Thymus (tissue), 11 donors: ENCODE data around the gene WARS2. TPM values are rescaled to one million over a fixed set of nuclear protein-coding genes. Genes with fewer than 3 reads are reported as not detected.

Source experiments
- DNase-seq, 9 donors: peaks; one replicate each; pipeline ENCODE4 v3.0.0-alpha.2; 2013; ENCODE audit warnings: low spot score in 9 of 9, low read depth in 6 of 9, missing footprints in 1 of 9
- H3K27ac ChIP-seq, 2 donors: one replicate each; pipeline ENCODE4 v1.5.1; 2013; ENCODE audit warnings: control low read depth in 1 of 2, low read depth in 1 of 2, low read length in 1 of 2, mild to moderate bottlenecking in 1 of 2, moderate library complexity in 1 of 2
- H3K27me3 ChIP-seq, 2 donors: one replicate each; pipeline ENCODE4 v1.5.1; 2013; ENCODE audit warnings: low read length in 1 of 2; ENCODE audit not compliant: control insufficient read depth in 2 of 2, insufficient read depth in 1 of 2
- H3K36me3 ChIP-seq, 2 donors: one replicate each; pipeline ENCODE4 v1.5.1; 2013; ENCODE audit warnings: low read length in 1 of 2, mild to moderate bottlenecking in 1 of 2, moderate library complexity in 1 of 2; ENCODE audit not compliant: control insufficient read depth in 2 of 2, insufficient read depth in 2 of 2
- H3K4me1 ChIP-seq, 2 donors: one replicate each; pipeline ENCODE4 v1.5.1; 2013; ENCODE audit warnings: low read length in 2 of 2; ENCODE audit not compliant: control insufficient read depth in 2 of 2, insufficient read depth in 2 of 2
- H3K4me3 ChIP-seq, 2 donors: one replicate each; pipeline ENCODE4 v1.5.1; 2013; ENCODE audit warnings: low read length in 2 of 2, control low read depth in 1 of 2, mild to moderate bottlenecking in 1 of 2
- H3K9me3 ChIP-seq, 2 donors: one replicate each; pipeline ENCODE4 v1.5.1; 2013; ENCODE audit warnings: low read length in 1 of 2, mild to moderate bottlenecking in 1 of 2; ENCODE audit not compliant: control insufficient read depth in 2 of 2, insufficient read depth in 1 of 2
- WGBS: extraction: QIAGEN DNeasy Blood & Tissue Kit; methylation state at CpG from one replicate; pipeline ENCODE4 v1.1.7; 2013; 5-methylcytosine and 5-hydroxymethylcytosine counted together
- polyA plus RNA-seq: library from polyadenylated mRNA; stranded (reverse); fragments of 200-250 nt; gene quantifications from one replicate; pipeline ENCODE4 v1.2.3, GENCODE V29; 2013
- total RNA-seq: library from RNA; stranded (reverse); fragments of 120-200 nt; gene quantifications from one replicate; pipeline ENCODE4 v1.2.4, GENCODE V29; 2013
- donor health status: healthy.

WARS2 gene
- total and polyA plus RNA-seq, 2 donors = 7.7 to 8.6 TPM

DNA sequence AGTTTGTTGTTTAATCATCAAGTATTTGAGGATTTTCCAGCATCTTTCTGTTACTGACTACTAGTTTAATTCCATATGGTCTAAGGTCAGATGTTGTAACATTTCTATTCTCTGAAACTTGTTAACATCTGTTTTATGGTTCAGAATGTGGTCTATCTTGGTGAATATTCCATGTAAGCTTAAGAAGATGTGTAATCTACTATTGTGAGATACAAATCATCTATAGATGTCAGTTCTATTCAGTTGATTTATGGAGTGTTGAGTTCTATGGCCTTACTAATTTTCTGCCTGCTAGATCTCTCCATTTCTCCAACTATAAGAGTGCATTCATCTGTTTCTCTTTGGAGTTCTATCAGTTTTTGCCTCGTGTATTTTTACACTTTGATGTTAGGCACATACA, 31.5 kb downstream of the WARS2 start:
- H3K36me3 ChIP-seq = no peaks in the 10 kb centered on the region
- DNase-seq = no peak
- H3K27me3 ChIP-seq = no peaks in the 10 kb centered on the region
- 87% methylated on average over 1 of the region's 1 CpG for WGBS
- H3K4me1 ChIP-seq = no peaks in the 10 kb centered on the region
- H3K27ac ChIP-seq = no peak overlapping the region
- no peak overlapping the region for H3K4me3 ChIP-seq
- H3K9me3 ChIP-seq = no peaks in the 10 kb centered on the region

DNA sequence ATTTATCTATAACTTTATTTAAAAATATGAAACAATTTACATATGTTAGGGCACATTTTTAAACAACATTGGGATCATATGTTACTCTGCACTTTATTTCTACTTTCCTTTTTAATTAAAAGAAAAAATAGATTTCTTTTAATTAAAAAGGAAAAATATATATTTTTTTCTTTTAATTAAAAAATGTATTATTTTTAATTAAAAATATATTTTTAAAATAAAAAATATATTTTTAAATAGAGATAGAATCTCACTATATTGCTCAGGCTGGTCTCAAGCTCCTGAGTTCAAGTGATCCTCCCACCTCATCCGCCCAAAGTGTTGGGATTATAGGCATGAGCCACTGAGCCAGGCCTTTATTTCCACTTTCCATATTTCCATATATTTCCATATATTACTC, 36.7 kb downstream of the WARS2 start:
- H3K4me3 ChIP-seq = no peak overlapping the region
- WGBS = 96% methylated on average over 1 of the region's 1 CpG
- no peaks in the 10 kb centered on the region for H3K36me3 ChIP-seq
- no peak overlapping the region for H3K27ac ChIP-seq
- DNase-seq = no peak
- H3K27me3 ChIP-seq = no peaks in the 10 kb centered on the region
- H3K4me1 ChIP-seq = no peaks in the 10 kb centered on the region
- no peaks in the 10 kb centered on the region for H3K9me3 ChIP-seq

DNA sequence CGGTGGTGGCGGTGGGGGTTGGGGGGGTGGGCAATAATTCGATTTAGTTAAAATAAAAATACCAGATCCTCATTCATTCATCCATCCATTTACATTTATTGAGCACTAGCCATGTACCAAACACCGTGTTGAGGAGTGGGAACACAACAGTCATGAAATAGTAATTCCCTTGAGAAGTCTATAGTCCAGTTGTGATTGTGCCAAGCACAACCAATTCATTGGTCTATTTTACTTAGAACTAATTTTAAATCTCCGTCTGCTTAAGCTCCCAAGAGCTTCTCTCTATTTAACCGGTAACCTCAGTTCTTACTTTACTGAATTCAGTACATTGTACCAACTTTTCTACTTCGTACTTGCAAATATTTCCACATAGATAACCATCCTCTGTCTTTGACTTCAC, 38.4 kb downstream of the WARS2 start:
- Histone ChIP-seq H3K4me1 (no peaks in the 10 kb centered on the region), H3K36me3 (no peaks in the 10 kb centered on the region), H3K9me3 (no peaks in the 10 kb centered on the region), H3K27ac (no peak overlapping the region), H3K27me3 (no peaks in the 10 kb centered on the region), H3K4me3 (no peak overlapping the region)
- no peak for DNase-seq
- 97% methylated on average over 7 of the region's 7 CpGs for WGBS

DNA sequence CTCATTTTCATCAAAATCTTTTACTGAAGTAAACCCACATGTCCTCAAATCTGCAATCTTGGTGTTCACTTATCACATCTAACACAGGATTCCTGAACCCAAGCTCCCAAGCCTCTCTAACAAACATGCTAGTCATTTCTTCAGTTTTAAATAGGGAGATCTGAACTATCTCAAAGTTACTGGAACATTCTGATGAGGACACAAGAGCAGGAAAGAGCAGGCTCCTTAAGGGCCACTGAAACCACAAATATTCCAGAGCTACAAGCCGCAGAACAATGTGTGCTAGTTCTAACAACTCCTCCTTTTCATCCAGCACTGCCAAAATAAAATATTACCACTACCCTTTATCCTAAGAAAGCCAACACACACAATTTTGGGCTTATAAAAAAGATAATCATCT, 38.9 kb downstream of the WARS2 start:
- no peaks in the 10 kb centered on the region for H3K27me3 ChIP-seq
- 100% methylated on average over 1 of the region's 1 CpG for WGBS
- H3K9me3 ChIP-seq = no peaks in the 10 kb centered on the region
- H3K4me1 ChIP-seq = no peaks in the 10 kb centered on the region
- no peak for DNase-seq
- no peaks in the 10 kb centered on the region for H3K36me3 ChIP-seq
- no peak overlapping the region for H3K27ac ChIP-seq
- H3K4me3 ChIP-seq = no peak overlapping the region

DNA sequence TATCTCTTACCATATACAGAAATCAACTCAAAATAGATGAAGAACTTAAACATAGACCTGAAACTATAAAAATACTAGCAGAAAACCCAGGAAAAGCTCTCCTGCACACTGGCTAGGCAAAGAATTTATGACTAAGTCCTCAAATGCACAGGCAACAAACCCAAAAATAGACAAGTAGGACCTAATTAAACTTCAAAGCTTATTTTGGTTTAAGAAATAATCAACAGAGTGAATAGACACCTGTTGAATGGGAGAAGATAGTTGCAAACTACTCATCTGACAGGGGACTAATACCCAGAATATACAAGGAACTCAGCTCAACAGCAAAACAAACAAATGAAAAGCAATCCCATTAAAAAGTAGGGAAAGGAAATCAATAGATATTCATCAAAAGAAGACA, 40.7 kb downstream of the WARS2 start:
- H3K4me1 ChIP-seq = no peaks in the 10 kb centered on the region
- no peaks in the 10 kb centered on the region for H3K27me3 ChIP-seq
- H3K9me3 ChIP-seq = no peaks in the 10 kb centered on the region
- no peak overlapping the region for H3K4me3 ChIP-seq
- no peak for DNase-seq
- H3K27ac ChIP-seq = no peak overlapping the region
- no peaks in the 10 kb centered on the region for H3K36me3 ChIP-seq

DNA sequence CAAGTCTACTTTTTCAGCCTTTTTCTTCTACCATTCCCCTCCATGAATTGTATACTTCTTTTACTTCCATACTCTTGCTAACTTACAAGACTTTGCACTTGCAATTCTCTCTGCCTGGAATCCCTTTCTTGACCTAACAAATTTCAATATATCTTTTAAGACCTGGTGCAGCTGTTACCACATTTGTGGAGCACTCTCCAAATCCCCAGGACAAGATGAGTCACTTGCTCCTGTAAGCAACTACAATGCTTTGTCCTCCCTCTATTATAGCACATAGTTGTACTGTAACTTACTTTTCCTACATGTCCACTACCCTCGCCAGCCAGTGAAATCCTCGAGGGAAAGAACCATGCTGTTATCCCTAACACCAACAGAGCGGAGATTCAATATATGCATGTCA, 43.1 kb downstream of the WARS2 start:
- no peak for DNase-seq
- no peak overlapping the region for H3K27ac ChIP-seq
- H3K9me3 ChIP-seq = no peaks in the 10 kb centered on the region
- no peak overlapping the region for H3K4me3 ChIP-seq
- WGBS = 82% methylated on average over 3 of the region's 3 CpGs
- H3K4me1 ChIP-seq = no peaks in the 10 kb centered on the region
- no peaks in the 10 kb centered on the region for H3K27me3 ChIP-seq
- no peaks in the 10 kb centered on the region for H3K36me3 ChIP-seq

DNA sequence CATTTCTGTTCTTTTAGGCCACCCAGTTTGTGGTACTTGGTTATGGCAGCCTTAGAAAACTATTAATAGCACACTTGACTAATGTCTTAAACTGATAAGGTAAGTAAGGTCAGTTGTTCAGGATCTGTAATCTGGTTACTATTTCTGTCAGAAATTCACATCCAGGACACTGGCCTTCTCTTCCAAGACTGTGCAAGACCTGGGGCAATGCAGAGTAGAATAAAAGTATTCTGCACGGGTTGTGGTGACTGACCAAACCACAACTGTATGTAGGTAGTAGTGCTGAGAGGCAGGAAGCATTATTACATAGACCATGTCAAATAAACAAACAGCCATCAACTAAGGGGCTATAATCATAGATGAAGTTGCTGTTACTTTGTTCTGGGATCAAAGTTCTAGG, 46.7 kb downstream of the WARS2 start:
- Histone ChIP-seq H3K27ac (no peak overlapping the region), H3K4me3 (no peak overlapping the region), H3K4me1 (no peaks in the 10 kb centered on the region), H3K9me3 (no peaks in the 10 kb centered on the region), H3K36me3 (no peaks in the 10 kb centered on the region), H3K27me3 (no peaks in the 10 kb centered on the region)
- no peak for DNase-seq
- 92% methylated on average over 1 of the region's 1 CpG for WGBS

DNA sequence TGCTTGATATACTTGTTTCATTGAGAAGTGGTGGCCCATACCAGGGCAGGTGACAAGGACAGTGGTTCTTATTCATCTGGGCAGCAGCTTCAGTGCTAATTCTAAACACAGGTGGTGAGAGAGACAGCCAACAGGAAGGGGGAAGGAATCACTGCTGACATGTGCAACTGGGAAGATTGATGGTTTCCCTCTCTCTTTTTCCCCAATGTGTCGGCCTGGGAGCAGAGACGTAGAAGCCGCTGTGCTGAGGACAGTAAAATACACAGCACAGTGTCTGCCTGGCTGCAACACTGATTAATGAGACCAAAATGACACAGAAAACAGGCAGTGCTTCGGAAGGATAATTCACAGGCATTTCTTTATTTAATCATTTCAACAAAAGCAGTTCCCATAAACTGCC, 48.8 kb downstream of the WARS2 start:
- no peak for DNase-seq
- Histone ChIP-seq H3K36me3 (no peaks in the 10 kb centered on the region), H3K27me3 (no peaks in the 10 kb centered on the region), H3K9me3 (no peaks in the 10 kb centered on the region), H3K4me3 (no peak overlapping the region), H3K4me1 (no peaks in the 10 kb centered on the region), H3K27ac (no peak overlapping the region)
- 86% methylated on average over 4 of the region's 4 CpGs for WGBS

DNA sequence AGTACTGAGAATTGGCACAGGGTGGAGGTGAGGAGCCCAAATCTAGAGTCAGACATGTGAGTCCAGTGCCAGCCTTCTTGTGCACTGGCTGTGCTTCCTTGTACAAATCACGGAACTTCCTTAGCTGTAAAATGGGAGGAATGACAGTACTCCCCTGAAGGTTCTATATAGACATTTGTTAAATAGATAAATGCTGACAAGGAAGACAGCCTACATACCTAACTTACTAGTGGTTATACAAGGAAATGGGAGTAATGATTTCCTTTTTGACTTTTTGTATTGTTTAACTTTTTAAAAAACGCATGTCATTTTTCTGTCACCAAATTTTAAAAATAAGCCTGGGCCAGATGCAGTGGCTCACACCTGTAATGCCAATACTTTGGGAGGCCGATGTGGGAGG, 50.2 kb downstream of the WARS2 start:
- Histone ChIP-seq H3K36me3 (no peaks in the 10 kb centered on the region), H3K27me3 (no peaks in the 10 kb centered on the region), H3K9me3 (no peaks in the 10 kb centered on the region), H3K4me1 (no peaks in the 10 kb centered on the region), H3K27ac (no peak overlapping the region), H3K4me3 (no peak overlapping the region)
- DNase-seq = no peak
- 98% methylated on average over 3 of the region's 3 CpGs for WGBS

DNA sequence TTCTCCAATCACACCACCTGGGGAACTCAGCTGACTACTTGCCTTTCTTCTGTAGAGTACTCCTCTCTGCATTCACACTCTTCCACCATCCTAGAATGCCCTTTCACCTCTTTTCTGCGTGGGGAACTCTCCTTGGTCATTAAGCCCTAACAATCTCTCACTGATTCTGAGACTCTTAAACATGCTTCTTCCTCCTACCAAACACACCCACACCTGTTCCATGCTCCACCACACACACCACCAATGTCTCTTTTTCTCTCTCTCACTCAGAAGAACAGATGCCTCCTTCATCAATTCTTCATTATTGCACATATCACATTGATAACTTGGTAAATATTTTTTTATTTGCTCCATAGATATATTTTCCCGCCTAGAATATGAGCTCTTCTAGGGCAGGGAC, 53.6 kb downstream of the WARS2 start:
- 91% methylated on average over 2 of the region's 2 CpGs for WGBS
- Histone ChIP-seq H3K27ac (no peak overlapping the region), H3K9me3 (no peaks in the 10 kb centered on the region)

More for the DNA sequence above, 53.6 kb downstream of the WARS2 start:
- H3K36me3 ChIP-seq = no peaks in the 10 kb centered on the region
- no peak overlapping the region for H3K4me3 ChIP-seq
- H3K4me1 ChIP-seq = no peaks in the 10 kb centered on the region
- H3K27me3 ChIP-seq = no peaks in the 10 kb centered on the region
- no peak for DNase-seq
